Epithelial cell of esophagus (primary cell): ENCODE results near the gene NUCKS1.
A peak's percentile ranks its signal among the peaks of the same experiment; 100 is the strongest.

Experiments
- DNase-seq: peaks from one replicate; pipeline ENCODE4 v3.0.0; 2010; ENCODE audit warnings: low read depth
- H3K4me3 ChIP-seq: 2 replicates; pipeline ENCODE4 v1.5.1; 2011; ENCODE audit warnings: mild to moderate bottlenecking, low read length, control low read depth
- CTCF ChIP-seq: IDR thresholded peaks from 2 replicates; pipeline ENCODE4 v1.5.1; 2011; ENCODE audit warnings: low read depth, mild to moderate bottlenecking, low read length, control low read depth, inconsistent platforms; ENCODE audit not compliant: insufficient read depth; ENCODE audit errors: missing control alignments

Gene NUCKS1

GRCh38 chr1:205772607-205773032 lies 22.6 kb upstream of the NUCKS1 start:
- no peak overlapping the region for H3K4me3 ChIP-seq
- no peak for DNase-seq
- TF ChIP-seq CTCF: no peak

GRCh38 chr1:205770618-205771017 lies 20.6 kb upstream of the NUCKS1 start:
- H3K4me3 ChIP-seq: no peak overlapping the region
- TF ChIP-seq CTCF: no peak
- DNase-seq: peak; percentile 55

GRCh38 chr1:205769641-205770365 lies 19.8 kb upstream of the NUCKS1 start:
- TF ChIP-seq CTCF: no peak
- H3K4me3 ChIP-seq: no peak overlapping the region
- DNase-seq: no peak

- peak; percentile 36 for DNase-seq
- TF ChIP-seq CTCF: no peak
- H3K4me3 ChIP-seq: no peak overlapping the region
Measured at GRCh38 chr1:205767248-205767647, 17.3 kb upstream of the NUCKS1 start.

- H3K4me3 ChIP-seq: no peak overlapping the region
- DNase-seq: no peak
- no peak for TF ChIP-seq CTCF
Measured at GRCh38 chr1:205766570-205766969, 16.6 kb upstream of the NUCKS1 start.

GRCh38 chr1:205766038-205766437 lies 16.1 kb upstream of the NUCKS1 start:
- no peak for TF ChIP-seq CTCF
- peak; percentile 64 for DNase-seq
- H3K4me3 ChIP-seq: no peak overlapping the region

GRCh38 chr1:205764578-205764977 lies 14.6 kb upstream of the NUCKS1 start:
- no peak for DNase-seq
- TF ChIP-seq CTCF: no peak
- H3K4me3 ChIP-seq: no peak overlapping the region
